Measurements from ENCODE around the gene UPP1. TPM values are rescaled to one million over a fixed set of nuclear protein-coding genes. Genes with fewer than 3 reads are reported as not detected.

The UPP1 gene
- total RNA-seq, 1 donor from 2014 or later = 19.8 TPM

DNA sequence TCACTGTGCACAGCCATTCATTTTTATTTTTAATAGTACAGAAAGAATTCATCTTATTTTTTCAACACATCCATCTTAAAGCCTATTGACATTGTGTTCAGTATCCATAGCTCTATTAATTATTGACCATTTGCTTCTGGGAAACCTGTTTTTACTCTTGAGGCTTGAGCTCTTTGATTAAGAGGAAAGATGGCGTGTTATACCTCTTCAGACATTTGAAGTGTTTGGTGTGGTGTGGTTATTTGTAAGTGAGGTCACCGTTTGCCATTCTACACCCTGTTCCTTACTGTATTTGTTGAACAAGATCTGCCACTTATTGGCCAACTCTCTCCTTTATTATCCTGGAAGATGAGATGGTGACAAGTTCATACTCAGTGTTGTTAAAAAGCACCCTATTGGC, 35.3 kb upstream of the UPP1 start:
- DNase-seq = no peak
- H3K4me3 ChIP-seq = no peak overlapping the region
- no peaks in the 10 kb centered on the region for H3K27me3 ChIP-seq (ENCODE audit: low read depth)
- H3K27ac ChIP-seq (replicated peaks) = no peak overlapping the region
- H3K4me1 ChIP-seq = no peaks in the 10 kb centered on the region
- H3K36me3 ChIP-seq = no peaks in the 10 kb centered on the region
- H3K9me3 ChIP-seq (replicated peaks) = peaks cover 16% of the 10 kb centered on the region
- TF ChIP-seq, protein P1, sequence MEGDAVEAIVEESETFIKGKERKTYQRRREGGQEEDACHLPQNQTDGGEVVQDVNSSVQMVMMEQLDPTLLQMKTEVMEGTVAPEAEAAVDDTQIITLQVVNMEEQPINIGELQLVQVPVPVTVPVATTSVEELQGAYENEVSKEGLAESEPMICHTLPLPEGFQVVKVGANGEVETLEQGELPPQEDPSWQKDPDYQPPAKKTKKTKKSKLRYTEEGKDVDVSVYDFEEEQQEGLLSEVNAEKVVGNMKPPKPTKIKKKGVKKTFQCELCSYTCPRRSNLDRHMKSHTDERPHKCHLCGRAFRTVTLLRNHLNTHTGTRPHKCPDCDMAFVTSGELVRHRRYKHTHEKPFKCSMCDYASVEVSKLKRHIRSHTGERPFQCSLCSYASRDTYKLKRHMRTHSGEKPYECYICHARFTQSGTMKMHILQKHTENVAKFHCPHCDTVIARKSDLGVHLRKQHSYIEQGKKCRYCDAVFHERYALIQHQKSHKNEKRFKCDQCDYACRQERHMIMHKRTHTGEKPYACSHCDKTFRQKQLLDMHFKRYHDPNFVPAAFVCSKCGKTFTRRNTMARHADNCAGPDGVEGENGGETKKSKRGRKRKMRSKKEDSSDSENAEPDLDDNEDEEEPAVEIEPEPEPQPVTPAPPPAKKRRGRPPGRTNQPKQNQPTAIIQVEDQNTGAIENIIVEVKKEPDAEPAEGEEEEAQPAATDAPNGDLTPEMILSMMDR (IDR thresholded peaks at IDR 0.05; ENCODE audit: borderline replicate concordance) = no peak
- intact Hi-C loops (cut with micrococcal nuclease) = no loop called here

DNA sequence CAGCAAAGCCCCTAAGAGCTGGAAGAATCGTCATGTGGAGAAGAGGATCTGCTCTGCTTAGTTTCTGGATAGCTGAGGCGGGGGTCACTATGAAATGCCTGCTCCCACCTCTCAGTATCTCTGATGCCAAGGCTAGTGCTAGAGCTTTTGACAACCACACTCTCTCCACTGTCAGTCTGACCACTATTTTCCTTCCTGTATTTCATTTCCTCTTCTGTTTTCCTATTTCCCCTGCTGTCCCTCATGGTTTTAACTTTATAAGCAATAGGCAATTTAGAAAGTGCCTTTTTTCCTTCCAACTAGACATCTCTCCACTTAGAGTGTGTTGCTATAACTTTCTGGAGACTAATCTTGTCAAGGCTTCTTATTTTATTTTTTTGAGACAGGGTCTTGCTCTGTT, 30.1 kb upstream of the UPP1 start:
- no peak for DNase-seq
- TF ChIP-seq, protein P1 (IDR thresholded peaks at IDR 0.05; ENCODE audit: borderline replicate concordance) = no peak
- Histone ChIP-seq H3K27me3 (ENCODE audit: low read depth) (no peaks in the 10 kb centered on the region), H3K27ac (replicated peaks) (no peak overlapping the region), H3K36me3 (no peaks in the 10 kb centered on the region), H3K9me3 (replicated peaks) (peaks cover 18% of the 10 kb centered on the region), H3K4me3 (no peak overlapping the region), H3K4me1 (no peaks in the 10 kb centered on the region)
- intact Hi-C loops (cut with micrococcal nuclease) = no loop called here

DNA sequence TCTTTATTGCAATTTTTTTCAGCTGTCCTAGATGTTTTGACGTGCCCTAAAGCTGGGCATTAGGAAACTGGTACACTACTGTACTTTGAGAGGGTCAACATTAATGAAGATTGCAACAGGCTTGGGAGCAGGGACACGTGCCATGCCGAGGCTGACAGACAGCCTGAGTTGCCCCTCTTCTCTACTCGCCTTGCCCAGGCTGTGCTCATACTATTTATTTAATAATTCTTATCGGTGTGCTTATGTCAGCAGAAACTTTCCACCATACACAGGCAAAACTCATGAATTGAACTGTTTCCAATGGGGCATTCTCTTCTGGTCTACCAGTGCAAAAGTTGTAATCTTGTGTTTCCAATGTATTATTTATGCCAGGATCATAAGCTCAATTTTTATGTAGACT, 29.4 kb upstream of the UPP1 start:
- Histone ChIP-seq H3K4me3 (no peak overlapping the region), H3K27ac (replicated peaks) (no peak overlapping the region), H3K9me3 (replicated peaks) (peaks cover 23% of the 10 kb centered on the region), H3K27me3 (ENCODE audit: low read depth) (no peaks in the 10 kb centered on the region), H3K4me1 (no peaks in the 10 kb centered on the region), H3K36me3 (no peaks in the 10 kb centered on the region)
- intact Hi-C loops (cut with micrococcal nuclease) = no loop called here
- DNase-seq = no peak
- TF ChIP-seq, protein P1 (IDR thresholded peaks at IDR 0.05; ENCODE audit: borderline replicate concordance) = no peak

DNA sequence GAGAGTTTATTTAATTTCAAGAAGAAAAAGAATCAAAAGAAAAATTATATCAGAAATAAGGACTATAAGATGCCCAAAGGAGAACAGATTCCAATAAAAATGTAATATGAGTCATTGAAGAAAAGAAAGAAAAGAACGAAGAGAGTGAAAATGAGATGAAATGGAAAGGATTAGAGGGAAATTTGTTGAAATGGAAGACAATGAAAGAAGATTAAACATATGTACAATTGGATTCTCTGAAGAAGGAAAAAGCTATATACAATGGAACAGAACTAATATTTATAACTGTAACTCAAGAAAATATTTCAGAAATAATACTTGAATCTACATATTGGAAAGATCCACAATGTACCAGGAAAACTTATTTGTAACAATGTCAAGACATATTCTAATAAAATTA, 25.1 kb upstream of the UPP1 start:
- H3K9me3 ChIP-seq (replicated peaks) = peaks cover 7% of the 10 kb centered on the region
- no peaks in the 10 kb centered on the region for H3K4me1 ChIP-seq
- H3K27ac ChIP-seq (replicated peaks) = no peak overlapping the region
- no peaks in the 10 kb centered on the region for H3K27me3 ChIP-seq (ENCODE audit: low read depth)
- no peak overlapping the region for H3K4me3 ChIP-seq
- TF ChIP-seq, protein P1 (IDR thresholded peaks at IDR 0.05; ENCODE audit: borderline replicate concordance) = no peak
- intact Hi-C loops (cut with micrococcal nuclease) = no loop called here
- H3K36me3 ChIP-seq = no peaks in the 10 kb centered on the region
- DNase-seq = no peak

GRCh38 chr7:48067475-48067874, 21.6 kb upstream of the UPP1 start:
- H3K4me1 ChIP-seq = no peaks in the 10 kb centered on the region
- H3K9me3 ChIP-seq (replicated peaks) = peaks cover 18% of the 10 kb centered on the region
- H3K27ac ChIP-seq (replicated peaks) = no peak overlapping the region
- TF ChIP-seq, protein P1 (IDR thresholded peaks at IDR 0.05; ENCODE audit: borderline replicate concordance) = no peak
- no peaks in the 10 kb centered on the region for H3K36me3 ChIP-seq
- DNase-seq = no peak
- H3K27me3 ChIP-seq (ENCODE audit: low read depth) = no peaks in the 10 kb centered on the region
- intact Hi-C loops (cut with micrococcal nuclease) = no loop called here
- no peak overlapping the region for H3K4me3 ChIP-seq

DNA sequence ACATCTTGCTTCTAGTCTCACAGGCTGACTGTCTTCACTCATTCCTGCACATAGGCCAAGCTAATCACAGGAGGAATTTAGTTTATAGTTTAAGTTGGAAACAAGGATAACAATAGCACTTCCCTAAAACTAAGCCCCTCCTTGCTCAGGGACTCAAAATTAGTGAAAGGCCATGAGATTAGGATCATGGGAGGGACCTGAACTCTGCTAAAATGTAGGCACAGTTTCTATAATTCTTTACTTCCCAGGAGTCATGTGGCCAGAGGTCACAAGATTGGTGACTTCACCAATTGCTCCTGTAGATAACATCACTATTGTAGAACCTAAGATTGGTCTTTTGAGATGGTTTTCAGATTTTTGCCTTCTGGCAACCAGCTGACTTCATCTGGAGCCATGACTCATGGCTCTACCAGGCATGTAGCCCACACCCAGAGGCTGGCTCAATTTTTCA, 14.8 kb upstream of the UPP1 start:
- intact Hi-C loops (cut with micrococcal nuclease) = no loop called here
- Histone ChIP-seq H3K27me3 (ENCODE audit: low read depth) (no peaks in the 10 kb centered on the region), H3K4me1 (no peaks in the 10 kb centered on the region), H3K4me3 (no peak overlapping the region), H3K9me3 (replicated peaks) (peaks cover 12% of the 10 kb centered on the region), H3K27ac (replicated peaks) (no peak overlapping the region), H3K36me3 (no peaks in the 10 kb centered on the region)
- no peak for DNase-seq
- TF ChIP-seq, protein P1 (IDR thresholded peaks at IDR 0.05; ENCODE audit: borderline replicate concordance) = no peak
